ENCODE results near the gene AKR1B15. TPM values are rescaled to one million over a fixed set of nuclear protein-coding genes. Genes with fewer than 3 reads are reported as not detected.

Gene AKR1B15
- total and polyA plus RNA-seq, 2 of the 4 experiments (the other 2 are of a cell fraction): not detected

DNA sequence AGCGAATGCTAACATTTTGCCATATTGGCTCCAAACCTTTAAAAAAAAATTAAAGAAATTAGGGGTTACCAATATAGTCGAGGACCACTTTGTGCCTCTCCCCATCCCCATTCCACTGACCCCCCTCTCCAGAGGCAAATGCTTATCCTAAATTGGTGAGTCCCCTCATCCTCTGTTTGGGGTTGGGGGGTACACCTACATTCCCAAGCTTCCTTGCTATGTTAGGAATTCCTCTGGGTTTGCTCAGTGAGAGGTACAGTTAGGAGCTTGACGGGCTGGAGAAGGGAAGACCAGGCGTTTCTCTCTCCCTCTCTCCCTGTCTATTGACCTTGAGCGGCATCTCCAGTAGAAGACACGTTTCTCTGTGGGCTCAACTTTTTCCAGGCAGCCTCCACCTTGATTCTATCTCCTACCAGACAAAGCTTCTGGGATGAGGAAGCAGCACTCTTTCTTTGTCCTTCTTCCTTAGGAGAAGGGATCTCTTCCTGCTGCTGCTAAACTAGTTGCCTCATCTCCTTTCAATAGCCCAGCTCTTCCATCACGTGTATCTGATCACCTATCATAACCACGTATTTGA is 6.6 kb upstream of the AKR1B15 start:
- no peak overlapping the region for H4K5ac ChIP-seq (ENCODE audit: low read depth, low read length)
- no peak overlapping the region for H3K4me2 ChIP-seq (ENCODE audit: low read depth, low read length)
- no peak overlapping the region for H3K4ac ChIP-seq (ENCODE audit: low read depth, low read length)
- H3K27ac ChIP-seq (ENCODE audit: insufficient read depth, low read length): no peak overlapping the region
- no peaks in the 10 kb centered on the region for H3K9me1 ChIP-seq (ENCODE audit: insufficient read depth, low read length)
- DNase-seq (no peak), ATAC-seq (ENCODE audit: low read depth) (no peak)
- POLR2A ChIA-PET (ENCODE audit: unreplicated experiment): no interaction called here
- no TSS peak for BruUV-seq (replicated peaks)
- H3K14ac ChIP-seq (replicated peaks; ENCODE audit: low read depth, low read length): no peak overlapping the region
- no peak overlapping the region for H2BK20ac ChIP-seq (ENCODE audit: low read depth, low read length)
- H3K4me1 ChIP-seq (ENCODE audit: control insufficient read depth, insufficient read depth, low read length): no peaks in the 10 kb centered on the region
- no peaks in the 10 kb centered on the region for H3K9me3 ChIP-seq (ENCODE audit: control insufficient read depth, insufficient read depth, low read length)
- no peaks in the 10 kb centered on the region for H3K36me3 ChIP-seq (ENCODE audit: control insufficient read depth, insufficient read depth, low read length)
- intact Hi-C loops (cut with micrococcal nuclease): no loop called here
- TF ChIP-seq RAD21 (IDR thresholded peaks at IDR 0.05; ENCODE audit: low read length) (no peak), SMC3 (IDR thresholded peaks at IDR 0.05; ENCODE audit: low read depth, low read length) (no peak), MXI1 (IDR thresholded peaks at IDR 0.05; ENCODE audit: borderline replicate concordance, low read depth, low read length) (no peak), FOS (IDR thresholded peaks at IDR 0.05; ENCODE audit: low read depth, low read length) (no peak), RFX5 (IDR thresholded peaks at IDR 0.05; ENCODE audit: low read depth, low read length) (no peak), NFE2L2 (IDR thresholded peaks at IDR 0.05; ENCODE audit: low read depth, low read length) (no peak), RCOR1 (IDR thresholded peaks at IDR 0.05; ENCODE audit: insufficient replicate concordance, low read length) (no peak), BHLHE40 (IDR thresholded peaks at IDR 0.05; ENCODE audit: low read depth, low read length) (no peak), CHD1 (IDR thresholded peaks at IDR 0.05; ENCODE audit: low read depth, low read length) (no peak), POLR2A (IDR thresholded peaks at IDR 0.05; ENCODE audit: low read depth, low read length) (no peak)
- TF ChIP-seq, protein P1, sequence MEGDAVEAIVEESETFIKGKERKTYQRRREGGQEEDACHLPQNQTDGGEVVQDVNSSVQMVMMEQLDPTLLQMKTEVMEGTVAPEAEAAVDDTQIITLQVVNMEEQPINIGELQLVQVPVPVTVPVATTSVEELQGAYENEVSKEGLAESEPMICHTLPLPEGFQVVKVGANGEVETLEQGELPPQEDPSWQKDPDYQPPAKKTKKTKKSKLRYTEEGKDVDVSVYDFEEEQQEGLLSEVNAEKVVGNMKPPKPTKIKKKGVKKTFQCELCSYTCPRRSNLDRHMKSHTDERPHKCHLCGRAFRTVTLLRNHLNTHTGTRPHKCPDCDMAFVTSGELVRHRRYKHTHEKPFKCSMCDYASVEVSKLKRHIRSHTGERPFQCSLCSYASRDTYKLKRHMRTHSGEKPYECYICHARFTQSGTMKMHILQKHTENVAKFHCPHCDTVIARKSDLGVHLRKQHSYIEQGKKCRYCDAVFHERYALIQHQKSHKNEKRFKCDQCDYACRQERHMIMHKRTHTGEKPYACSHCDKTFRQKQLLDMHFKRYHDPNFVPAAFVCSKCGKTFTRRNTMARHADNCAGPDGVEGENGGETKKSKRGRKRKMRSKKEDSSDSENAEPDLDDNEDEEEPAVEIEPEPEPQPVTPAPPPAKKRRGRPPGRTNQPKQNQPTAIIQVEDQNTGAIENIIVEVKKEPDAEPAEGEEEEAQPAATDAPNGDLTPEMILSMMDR (conservative IDR thresholded peaks at IDR 0.05; ENCODE audit: low read depth, low read length): no peak
- TF ChIP-seq, protein P2, sequence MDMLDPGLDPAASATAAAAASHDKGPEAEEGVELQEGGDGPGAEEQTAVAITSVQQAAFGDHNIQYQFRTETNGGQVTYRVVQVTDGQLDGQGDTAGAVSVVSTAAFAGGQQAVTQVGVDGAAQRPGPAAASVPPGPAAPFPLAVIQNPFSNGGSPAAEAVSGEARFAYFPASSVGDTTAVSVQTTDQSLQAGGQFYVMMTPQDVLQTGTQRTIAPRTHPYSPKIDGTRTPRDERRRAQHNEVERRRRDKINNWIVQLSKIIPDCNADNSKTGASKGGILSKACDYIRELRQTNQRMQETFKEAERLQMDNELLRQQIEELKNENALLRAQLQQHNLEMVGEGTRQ (IDR thresholded peaks at IDR 0.05; ENCODE audit: low read depth, low read length): no peak
- TF ChIP-seq, protein P3, sequence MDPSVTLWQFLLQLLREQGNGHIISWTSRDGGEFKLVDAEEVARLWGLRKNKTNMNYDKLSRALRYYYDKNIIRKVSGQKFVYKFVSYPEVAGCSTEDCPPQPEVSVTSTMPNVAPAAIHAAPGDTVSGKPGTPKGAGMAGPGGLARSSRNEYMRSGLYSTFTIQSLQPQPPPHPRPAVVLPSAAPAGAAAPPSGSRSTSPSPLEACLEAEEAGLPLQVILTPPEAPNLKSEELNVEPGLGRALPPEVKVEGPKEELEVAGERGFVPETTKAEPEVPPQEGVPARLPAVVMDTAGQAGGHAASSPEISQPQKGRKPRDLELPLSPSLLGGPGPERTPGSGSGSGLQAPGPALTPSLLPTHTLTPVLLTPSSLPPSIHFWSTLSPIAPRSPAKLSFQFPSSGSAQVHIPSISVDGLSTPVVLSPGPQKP (IDR thresholded peaks at IDR 0.05; ENCODE audit: borderline replicate concordance, low read depth, low read length): no peak
- H2AFZ ChIP-seq (replicated peaks; ENCODE audit: low read length, poor library complexity): no peak overlapping the region
- no peak overlapping the region for H3K4me3 ChIP-seq (ENCODE audit: insufficient read depth, low read depth, low read length)
- no peak overlapping the region for H3K56ac ChIP-seq (ENCODE audit: extremely low read depth, insufficient read depth, low read length)
- no peak overlapping the region for H3K23ac ChIP-seq (ENCODE audit: low read depth, low read length)
- H2BK5ac ChIP-seq (ENCODE audit: low read depth, low read length, poor library complexity, severe bottlenecking): no peak overlapping the region
- no peak overlapping the region for H2AK5ac ChIP-seq (ENCODE audit: low read depth, low read length)
- no CpG with 5 or more reads among the region's 8 CpGs for WGBS, 2 experiments (ENCODE audit: extremely low coverage in 2 of 2, insufficient read length in 1 of 2)
- H4K91ac ChIP-seq (ENCODE audit: insufficient read depth, low read depth, low read length): no peak overlapping the region
- H3K18ac ChIP-seq (ENCODE audit: low read depth, low read length): no peak overlapping the region
- no peaks in the 10 kb centered on the region for H3K79me1 ChIP-seq (ENCODE audit: low read depth in 1 of 2, low read length in 2 of 2)
- H4K20me1 ChIP-seq (ENCODE audit: insufficient read depth, low read length): no peaks in the 10 kb centered on the region
- no peak overlapping the region for H3K9ac ChIP-seq (ENCODE audit: low read depth, low read length)
- dilution Hi-C loops (cut with HindIII; ENCODE audit: low sequenced_read_pairs, unreplicated experiment): no loop called here
- H2BK120ac ChIP-seq (ENCODE audit: low read depth, low read length): no peak overlapping the region
- CTCF ChIA-PET: no interaction called here
- H3K27me3 ChIP-seq (ENCODE audit: control insufficient read depth, insufficient read depth, low read length): peaks cover 26% of the 10 kb centered on the region
- no peak overlapping the region for H2BK15ac ChIP-seq (ENCODE audit: low read depth, low read length)
- no peak overlapping the region for H4K8ac ChIP-seq (ENCODE audit: low read depth in 2 of 2, low read length in 2 of 2)
- H2AK9ac ChIP-seq (replicated peaks; ENCODE audit: low read depth, low read length, poor library complexity): peak overlapping the region; percentile 61
- in situ Hi-C loops (cut with MboI; ENCODE audit: low sequenced_read_pairs): no loop called here
